ENCODE data around the gene OR6B1.
"Not testable (repeated sequence)": the region's sequence is repeated elsewhere in the genome, so short reads cannot be mapped to it uniquely, and the experiment has no call there.

DNA sequence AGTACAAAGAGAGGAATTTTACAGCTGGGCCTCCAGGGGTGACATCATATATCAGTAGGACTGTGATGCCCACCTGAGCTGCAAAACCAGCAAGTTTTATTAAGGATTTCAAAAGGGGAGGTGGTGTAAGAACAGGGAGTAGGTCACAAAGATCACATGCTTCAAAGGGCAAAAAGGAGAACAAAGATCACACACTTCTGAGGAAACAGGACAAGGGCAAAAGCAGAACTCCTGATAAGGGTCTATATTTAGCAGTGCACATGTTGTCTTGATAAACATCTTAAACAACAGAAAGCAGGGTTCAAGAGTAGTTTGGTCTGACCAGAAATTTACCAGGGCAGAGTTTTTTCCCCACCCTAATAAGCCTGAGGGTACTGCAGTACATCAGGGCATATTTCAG is 9.9 kb downstream of the OR6B1 start:
- not testable (repeated sequence) for TF ChIP-seq POLR2A (IDR thresholded peaks at IDR 0.05)
- TF ChIP-seq, protein P1, sequence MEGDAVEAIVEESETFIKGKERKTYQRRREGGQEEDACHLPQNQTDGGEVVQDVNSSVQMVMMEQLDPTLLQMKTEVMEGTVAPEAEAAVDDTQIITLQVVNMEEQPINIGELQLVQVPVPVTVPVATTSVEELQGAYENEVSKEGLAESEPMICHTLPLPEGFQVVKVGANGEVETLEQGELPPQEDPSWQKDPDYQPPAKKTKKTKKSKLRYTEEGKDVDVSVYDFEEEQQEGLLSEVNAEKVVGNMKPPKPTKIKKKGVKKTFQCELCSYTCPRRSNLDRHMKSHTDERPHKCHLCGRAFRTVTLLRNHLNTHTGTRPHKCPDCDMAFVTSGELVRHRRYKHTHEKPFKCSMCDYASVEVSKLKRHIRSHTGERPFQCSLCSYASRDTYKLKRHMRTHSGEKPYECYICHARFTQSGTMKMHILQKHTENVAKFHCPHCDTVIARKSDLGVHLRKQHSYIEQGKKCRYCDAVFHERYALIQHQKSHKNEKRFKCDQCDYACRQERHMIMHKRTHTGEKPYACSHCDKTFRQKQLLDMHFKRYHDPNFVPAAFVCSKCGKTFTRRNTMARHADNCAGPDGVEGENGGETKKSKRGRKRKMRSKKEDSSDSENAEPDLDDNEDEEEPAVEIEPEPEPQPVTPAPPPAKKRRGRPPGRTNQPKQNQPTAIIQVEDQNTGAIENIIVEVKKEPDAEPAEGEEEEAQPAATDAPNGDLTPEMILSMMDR (IDR thresholded peaks at IDR 0.05) = not testable (repeated sequence)

Data from esophagus squamous epithelium (tissue), 4 donors.